ENCODE measurements around the gene NOL12.

NOL12 gene

DNA sequence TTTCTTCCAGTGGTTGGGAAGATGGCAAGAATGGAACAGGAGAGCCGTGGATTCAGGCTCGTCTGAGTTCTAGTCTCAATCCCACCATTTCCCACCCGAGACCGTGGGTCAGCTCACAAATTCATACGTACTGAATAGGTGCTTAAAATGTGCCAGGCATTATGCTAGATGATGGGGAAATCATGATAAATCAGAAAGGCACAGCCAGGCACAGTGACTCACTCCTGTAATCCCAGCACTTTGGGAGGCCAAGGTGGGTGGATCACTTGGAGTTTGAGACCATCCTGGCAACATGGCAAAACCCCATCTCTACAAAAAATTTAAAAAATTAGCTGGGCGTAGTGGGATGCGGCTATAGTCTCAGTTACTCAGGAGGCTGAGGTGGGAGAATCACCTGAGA, 17.8 kb downstream of the NOL12 start:
- POLR2A ChIA-PET (ENCODE audit: low non-redundant PET), result no interaction called here
- H3K27ac ChIP-seq, result no peak overlapping the region
- DNase-seq (ENCODE audit: low spot score), result no peak
- TF ChIP-seq CTCF (conservative IDR thresholded peaks at IDR 0.05; ENCODE audit: low read depth), result no peak
- CTCF ChIA-PET, result interaction anchor here (0.6 to 0.8 kb wide), 3 partner anchors 21 to 78 kb away, joined by 3 to 4 read pairs (median 3); no protein-coding TSS in a partner anchor

GRCh38 chr22:37704645-37705044, 18.5 kb downstream of the NOL12 start:
- ChIA-PET POLR2A (ENCODE audit: low non-redundant PET) (no interaction called here), CTCF (interaction anchor here (0.8 kb wide), 1 partner anchor 74 kb away, joined by 3 read pairs; no protein-coding TSS in a partner anchor)
- H3K27ac ChIP-seq, result no peak overlapping the region
- no peak for TF ChIP-seq CTCF (conservative IDR thresholded peaks at IDR 0.05; ENCODE audit: low read depth)
- no peak for DNase-seq (ENCODE audit: low spot score)

GRCh38 chr22:37705205-37705604, 19.1 kb downstream of the NOL12 start:
- H3K27ac ChIP-seq, result no peak overlapping the region
- TF ChIP-seq CTCF (conservative IDR thresholded peaks at IDR 0.05; ENCODE audit: low read depth), result no peak
- no peak for DNase-seq (ENCODE audit: low spot score)
- ChIA-PET POLR2A (ENCODE audit: low non-redundant PET) (no interaction called here), CTCF (no interaction called here)

- DNase-seq (ENCODE audit: low spot score), result no peak
- ChIA-PET CTCF (no interaction called here), POLR2A (ENCODE audit: low non-redundant PET) (no interaction called here)
- H3K27ac ChIP-seq, result no peak overlapping the region
- TF ChIP-seq CTCF (conservative IDR thresholded peaks at IDR 0.05; ENCODE audit: low read depth), result no peak
Measured at GRCh38 chr22:37708580-37709444, 22.7 kb downstream of the NOL12 start.

DNA sequence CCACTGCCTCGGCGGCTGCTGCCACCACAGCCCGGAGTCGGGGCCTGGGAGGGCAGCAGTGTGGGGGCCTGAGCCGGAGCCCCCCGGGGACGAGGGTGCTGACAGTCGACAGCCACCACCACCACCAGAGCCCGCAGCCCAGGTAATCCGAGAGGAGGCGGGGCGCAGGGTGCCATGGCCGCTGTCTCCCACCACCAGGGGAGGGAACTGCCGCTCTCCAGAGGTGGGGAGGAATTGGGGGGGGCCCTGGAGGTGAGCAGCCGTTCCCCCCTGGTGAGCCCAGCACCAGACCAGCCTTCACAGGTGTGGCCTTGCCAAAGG, 23.3 kb downstream of the NOL12 start:
- no peak for DNase-seq (ENCODE audit: low spot score)
- TF ChIP-seq CTCF (conservative IDR thresholded peaks at IDR 0.05; ENCODE audit: low read depth), result no peak
- POLR2A ChIA-PET (ENCODE audit: low non-redundant PET), result no interaction called here
- CTCF ChIA-PET, result no interaction called here
- no peak overlapping the region for H3K27ac ChIP-seq

- POLR2A ChIA-PET (ENCODE audit: low non-redundant PET), result no interaction called here
- no peak for TF ChIP-seq CTCF (conservative IDR thresholded peaks at IDR 0.05; ENCODE audit: low read depth)
- CTCF ChIA-PET, result no interaction called here
Measured at GRCh38 chr22:37710675-37711074, 24.5 kb downstream of the NOL12 start.

More at GRCh38 chr22:37710675-37711074, 24.5 kb downstream of the NOL12 start:
- H3K27ac ChIP-seq, result no peak overlapping the region
- DNase-seq (ENCODE audit: low spot score), result no peak
